CD1c-positive myeloid dendritic cell (primary cell): ENCODE data around the gene TBCD.

Experiments
- DNase-seq: peaks from one replicate; pipeline ENCODE4 v3.0.0-alpha.2; 2016; ENCODE audit errors: extremely low spot score

The TBCD gene

DNA sequence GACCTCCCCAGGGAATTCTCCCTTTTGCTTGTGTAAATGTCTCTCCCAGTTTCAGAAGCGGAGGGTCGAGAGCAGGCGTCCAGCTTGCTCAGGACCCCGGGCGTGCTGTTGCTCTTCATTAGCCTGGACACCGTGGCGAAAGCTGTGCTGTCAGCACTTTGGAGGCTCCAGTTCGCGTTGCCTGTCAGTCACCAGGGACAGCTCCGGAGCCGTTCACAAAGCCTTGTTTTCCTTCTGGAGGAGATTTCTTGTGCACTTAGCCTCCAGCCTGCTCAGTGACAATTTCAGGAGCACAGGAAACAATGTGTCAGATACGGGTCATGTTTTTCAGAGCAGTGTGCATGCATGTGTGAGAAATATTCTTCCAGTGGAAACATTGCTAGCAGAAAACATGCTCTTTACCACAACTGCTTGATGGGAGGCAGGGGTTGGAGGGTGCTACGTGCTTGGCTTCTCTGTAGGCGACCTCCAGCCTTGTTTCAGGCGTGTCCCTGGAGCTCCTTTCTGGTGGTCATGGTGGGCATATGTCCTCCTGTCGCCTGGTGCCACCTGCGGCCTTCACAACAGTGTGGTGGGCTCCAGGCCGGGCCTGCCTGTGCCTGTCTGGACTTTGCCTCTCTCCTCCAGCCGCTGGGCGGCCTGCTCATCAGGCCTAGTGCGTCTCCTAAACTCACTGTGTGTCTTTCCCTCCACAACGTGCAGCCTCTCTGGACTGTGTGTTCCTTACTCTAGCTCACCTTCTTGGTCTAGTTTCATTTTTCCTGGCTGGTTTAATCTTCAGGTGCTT, 59.0 kb downstream of the TBCD start:
- DNase-seq, result no peak

DNA sequence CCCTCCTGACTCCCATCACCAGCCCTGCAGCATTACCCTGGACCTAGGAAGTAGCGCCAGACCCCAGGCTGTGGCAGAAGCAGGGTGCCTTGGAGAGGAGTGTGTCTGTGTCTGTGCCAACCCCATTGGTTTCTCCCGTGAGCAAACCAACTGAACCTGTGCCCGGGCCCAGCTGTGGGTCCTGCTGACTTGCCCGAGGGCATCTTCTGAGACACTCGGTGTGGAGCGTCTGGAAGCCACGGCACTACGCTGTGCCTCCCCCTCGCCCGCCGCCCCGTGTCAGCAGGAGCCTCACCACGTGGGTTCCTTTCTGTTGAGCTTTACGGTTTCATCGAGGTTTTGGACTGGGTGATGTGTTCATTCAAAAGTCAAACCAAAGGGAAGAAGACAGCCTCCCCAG, 60.2 kb downstream of the TBCD start:
- no peak for DNase-seq

DNA sequence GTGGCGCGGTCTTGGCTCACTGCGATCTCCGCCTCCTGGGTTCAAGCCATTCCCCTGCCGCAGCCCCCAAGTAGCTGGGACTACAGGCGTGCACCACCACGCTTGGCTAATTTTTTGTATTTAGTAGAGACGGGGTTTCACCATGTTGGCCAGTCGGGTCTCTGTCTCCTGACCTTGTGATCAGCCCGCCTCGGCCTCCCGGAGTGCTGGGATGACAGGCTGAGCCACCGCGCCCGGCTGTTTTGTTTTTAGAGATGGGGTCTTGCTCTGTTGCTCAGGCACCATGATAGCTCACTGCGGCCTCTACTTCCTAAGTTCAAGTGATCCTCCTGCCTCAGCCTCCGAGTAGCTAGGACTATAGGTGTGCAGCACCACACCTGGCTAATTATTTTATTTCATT, 60.7 kb downstream of the TBCD start:
- no peak for DNase-seq

GRCh38 chr17:82813299-82814051, 61.6 kb downstream of the TBCD start:
- DNase-seq, result no peak

DNA sequence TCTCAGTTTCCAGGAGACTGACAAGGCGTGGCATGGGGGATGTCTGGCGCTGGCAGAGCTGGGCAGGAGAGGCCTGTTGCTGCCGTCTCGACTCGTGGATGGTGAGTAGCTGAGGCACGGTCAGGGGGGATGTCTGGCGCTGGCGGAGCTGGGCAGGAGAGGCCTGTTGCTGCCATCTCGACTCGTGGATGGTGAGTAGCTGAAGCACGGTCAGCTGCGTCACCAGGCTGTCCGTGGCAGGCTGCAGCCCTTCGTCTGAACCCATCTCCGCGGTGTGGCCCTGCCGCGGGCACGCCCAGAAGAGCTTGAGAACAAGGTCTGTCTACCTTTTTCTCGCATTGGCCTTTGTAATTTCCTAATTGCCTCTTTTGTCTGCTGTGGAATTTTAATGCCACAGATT, 63.0 kb downstream of the TBCD start:
- no peak for DNase-seq

- no peak for DNase-seq
Measured at GRCh38 chr17:82815354-82815753, 63.5 kb downstream of the TBCD start.

DNA sequence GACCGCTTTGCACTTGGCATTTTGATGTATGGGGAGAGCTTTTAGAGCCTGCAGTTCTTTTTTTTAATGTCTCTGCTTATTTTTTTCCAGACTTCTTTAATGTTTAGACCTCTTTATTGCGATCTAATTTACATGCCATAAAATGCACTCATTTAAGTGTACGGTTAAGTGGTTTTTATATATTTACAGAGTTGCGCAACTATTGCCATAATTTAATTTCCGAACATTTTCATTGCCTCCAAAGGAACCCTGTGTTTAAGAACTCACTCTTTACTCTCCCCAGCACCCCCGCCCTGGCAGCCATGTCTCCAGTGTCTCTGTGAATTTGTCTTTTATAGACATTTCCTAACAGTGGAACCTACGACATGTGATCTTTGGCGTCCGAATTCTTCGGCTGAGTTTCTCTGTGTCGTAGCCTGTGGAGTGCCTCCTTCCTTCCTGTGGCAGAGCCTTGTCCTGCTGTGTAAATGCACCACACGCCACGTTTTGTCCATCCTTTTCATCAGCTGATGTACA, 64.0 kb downstream of the TBCD start:
- no peak for DNase-seq

DNA sequence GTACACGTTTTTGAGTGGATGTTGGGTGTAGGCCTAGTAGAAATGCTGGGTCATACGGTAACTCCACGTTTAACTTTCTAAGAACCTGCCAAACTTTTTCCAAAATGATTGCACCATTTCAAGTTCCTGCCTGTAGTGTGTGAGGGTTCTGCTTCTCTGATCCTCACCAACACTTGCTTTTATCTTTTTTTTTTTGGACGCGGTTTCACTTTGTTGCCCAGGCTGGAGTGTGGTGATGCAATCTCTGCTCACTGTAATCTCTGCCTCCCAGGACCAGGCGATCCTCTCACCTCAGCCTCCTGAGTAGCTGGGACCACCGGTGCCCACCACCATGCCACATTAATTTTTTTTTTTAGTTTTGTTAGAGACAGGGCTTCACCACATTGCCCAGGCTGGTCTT, 64.5 kb downstream of the TBCD start:
- no peak for DNase-seq

DNA sequence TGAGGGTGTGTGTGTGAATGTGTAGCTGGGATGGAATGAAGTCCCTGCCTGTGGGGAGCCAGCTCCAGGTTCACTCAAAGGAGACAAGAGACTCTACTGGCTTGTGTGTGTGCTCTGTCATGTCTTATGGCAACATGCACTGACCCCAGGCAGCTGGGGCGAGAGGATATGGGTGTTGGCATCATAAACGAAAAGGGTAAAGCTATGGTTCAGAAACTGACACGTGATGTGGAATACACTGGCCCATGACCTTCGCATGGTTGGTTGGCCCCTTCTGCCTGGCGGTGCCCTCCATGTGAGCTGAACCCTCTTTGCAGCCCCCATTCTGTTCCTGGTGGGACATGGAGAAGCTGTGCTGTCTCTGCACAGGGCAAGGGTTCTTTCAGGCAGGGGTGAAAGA, 66.1 kb downstream of the TBCD start:
- DNase-seq, result no peak

DNA sequence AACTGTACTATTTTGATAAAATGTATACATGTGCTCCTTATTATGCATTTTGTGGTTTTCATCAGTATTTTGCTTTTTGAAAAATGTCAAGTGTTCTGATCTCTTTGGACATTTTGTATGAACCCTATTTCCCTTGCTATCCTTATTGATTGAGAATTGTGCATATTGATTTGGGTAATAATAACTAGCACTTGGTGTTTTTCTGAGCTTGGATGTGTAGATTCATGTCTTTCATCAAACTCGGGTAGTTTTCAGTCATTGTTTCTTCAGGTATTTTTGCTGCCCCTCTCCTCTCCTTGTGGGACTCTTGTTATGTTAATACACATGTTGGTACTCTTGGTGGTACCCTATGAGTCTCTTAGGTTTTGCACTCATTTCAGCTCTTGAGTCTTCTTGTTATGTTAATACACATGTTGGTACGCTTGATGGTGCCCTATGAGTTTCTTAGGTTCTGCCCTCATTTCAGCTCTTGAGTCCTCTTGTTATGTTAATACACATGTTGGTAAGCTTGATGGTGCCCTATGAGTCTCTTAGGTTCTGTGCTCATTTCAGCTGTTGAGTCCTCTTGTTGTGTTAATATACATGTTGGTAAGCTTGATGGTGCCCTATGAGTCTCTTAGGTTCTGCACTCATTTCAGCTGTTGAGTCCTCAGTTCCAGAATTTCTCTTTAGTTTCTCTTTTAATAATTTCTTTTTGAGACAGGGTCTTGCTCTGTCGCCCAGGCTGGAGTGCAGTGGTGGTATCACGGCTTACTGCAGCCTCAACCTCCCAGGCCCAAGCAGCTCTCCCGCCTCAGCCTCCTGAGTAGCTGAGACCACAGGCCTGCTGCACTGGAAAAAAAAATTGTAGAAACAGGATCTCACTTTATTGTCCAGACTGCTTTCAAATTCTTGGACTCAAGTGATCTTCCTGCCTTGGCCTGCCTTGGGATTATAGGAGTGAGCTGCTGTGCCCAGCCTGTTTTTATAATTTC, 68.7 kb downstream of the TBCD start:
- DNase-seq, result no peak

GRCh38 chr17:82821554-82821953, 69.7 kb downstream of the TBCD start:
- DNase-seq, result no peak

GRCh38 chr17:82822281-82822680, 70.4 kb downstream of the TBCD start:
- DNase-seq, result no peak

- DNase-seq, result no peak
Measured at GRCh38 chr17:82823004-82823403, 71.1 kb downstream of the TBCD start.

- no peak for DNase-seq
Measured at GRCh38 chr17:82825540-82826124, 73.8 kb downstream of the TBCD start.

DNA sequence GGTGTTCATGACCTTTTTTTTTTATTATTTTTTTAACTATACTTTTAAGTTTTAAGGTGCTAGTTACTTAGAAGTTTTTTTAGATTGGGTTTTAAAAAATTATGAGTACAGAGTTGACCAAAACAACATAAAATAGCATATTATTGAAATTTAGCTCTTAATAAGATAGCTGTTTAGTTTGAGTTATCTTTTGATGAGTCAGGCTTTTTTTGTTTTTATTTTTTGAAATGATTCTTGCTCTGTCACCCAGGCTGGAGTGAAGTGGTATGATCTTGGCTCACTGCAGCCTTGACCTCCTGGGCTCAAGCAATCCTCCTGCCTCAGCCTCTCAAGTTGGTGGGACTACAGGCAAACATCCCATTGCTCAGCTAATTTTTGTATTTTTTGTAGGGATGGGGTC, 74.3 kb downstream of the TBCD start:
- no peak for DNase-seq

DNA sequence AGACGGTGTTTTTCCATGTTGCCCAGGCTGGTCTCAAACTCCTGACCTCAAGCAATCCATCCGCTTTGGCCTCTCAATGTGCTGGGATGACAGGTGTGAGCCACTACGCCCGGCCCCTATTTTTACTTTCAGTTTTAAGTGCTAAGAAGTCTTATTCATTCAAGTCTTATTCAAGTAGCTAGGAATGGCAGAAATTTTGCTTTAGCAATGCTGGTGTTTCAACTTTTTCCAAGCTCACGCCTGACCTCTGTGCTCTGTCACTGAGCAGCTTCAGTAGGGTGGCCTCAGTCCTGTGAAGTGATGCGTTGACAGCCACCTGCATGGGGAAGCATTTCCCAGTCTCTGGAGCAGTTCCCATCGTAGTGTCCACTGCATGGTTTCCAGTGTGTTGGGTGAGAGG, 75.1 kb downstream of the TBCD start:
- DNase-seq, result no peak

DNA sequence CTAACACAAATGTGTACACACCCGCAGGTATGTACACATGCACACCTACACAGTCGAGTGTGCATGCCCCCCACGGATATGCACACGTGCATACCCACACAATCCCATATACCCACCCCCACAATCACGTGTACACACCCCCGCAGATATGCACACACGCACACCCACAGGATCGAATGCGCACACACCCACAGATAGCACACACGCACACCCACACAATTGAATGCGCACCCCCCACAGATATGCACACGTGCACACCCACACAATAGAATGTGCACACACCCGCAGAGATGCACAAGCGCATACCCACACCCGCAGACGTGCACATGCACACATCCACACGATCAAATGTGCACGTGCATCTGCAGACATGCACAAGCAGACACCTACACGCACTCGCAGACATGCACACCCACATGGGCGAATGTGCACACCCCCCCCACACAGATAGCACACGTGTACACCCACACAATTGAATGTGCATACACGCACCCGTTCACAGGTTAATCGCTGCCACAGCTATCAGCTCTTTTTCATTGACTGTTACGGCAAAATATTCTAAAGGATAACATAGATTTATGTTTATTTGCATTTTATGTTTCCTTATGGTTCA, 77.1 kb downstream of the TBCD start:
- no peak for DNase-seq

DNA sequence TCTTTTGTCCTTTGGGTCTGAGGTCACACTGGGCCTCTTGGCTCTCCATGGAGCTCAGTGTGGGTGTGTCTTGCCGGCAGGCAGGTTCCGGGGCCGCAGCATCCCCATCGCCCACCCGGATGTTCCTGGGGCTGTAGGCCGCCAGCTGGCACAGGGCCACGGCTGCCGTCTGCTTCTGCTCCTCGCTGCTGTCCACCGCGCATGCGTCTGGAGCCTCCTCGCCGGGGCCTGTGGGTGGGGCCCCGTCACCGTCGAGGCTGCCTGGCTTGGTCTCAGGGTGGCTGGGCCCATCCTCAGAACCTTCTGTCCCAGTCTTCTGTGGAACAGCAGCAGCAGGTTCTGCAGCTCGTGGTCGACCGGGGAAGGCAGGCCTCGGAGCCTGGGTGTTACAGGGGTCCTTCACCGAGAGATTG, 78.4 kb downstream of the TBCD start:
- no peak for DNase-seq

DNA sequence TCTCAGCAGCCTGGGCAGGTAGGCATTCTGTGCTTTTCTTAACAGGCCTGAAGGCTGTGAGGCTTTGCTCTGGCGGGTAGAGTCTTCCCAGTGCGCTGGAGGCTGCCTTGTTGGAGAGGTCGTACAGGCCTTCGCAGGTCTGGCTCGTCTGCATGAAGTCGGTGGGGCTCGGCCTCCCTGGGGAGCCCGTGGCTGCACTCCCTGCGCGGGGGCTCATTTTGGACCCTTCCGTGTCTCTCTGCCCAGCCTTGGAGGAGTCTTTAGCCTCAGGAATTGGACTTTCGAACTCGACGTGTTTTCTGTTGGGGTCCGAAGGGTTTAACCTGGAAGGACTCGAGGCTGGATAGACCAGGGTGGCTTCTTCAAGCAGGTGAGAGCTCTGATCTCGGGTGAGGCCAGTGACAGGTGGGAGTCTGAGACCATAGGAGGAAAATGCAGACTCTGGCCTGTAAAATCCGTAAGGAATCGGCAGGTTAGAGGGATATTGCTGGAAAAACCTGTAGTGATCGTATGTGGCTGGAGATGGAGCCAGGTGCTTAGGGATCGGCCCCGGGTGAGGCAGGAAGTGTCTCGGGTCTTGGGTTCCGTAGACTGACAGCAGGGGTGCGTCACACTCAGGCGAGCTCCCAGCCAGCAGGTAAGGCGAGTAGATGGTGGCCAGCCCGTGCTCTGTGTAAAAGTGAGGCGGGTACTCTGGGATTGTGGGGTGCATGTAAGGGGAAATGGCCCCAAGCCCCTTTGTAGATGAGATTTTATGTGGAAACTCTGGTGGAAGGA, 79.4 kb downstream of the TBCD start:
- DNase-seq, result no peak

DNA sequence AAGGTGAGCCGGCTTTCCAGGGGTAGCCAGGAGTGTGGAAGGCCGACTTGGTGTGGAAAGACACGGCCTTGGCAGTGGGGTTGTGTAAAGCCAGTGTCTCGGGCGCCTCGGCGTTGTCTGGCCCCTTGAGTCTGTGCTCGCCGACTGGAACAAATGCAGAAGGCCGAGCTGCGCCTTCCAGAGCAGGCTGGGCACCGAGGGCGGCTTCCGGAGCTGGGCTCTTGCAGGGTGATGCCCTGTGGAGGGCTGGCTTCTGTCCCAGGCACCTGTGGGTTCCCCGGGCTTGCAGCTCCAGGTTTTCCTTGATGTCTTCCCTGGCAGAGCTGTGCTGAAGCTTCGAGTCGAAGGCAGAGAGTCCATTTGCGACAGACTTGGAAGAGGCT, 79.9 kb downstream of the TBCD start:
- no peak for DNase-seq
